ENCODE measurements around the gene PTBP2.

- TF ChIP-seq, protein P1, sequence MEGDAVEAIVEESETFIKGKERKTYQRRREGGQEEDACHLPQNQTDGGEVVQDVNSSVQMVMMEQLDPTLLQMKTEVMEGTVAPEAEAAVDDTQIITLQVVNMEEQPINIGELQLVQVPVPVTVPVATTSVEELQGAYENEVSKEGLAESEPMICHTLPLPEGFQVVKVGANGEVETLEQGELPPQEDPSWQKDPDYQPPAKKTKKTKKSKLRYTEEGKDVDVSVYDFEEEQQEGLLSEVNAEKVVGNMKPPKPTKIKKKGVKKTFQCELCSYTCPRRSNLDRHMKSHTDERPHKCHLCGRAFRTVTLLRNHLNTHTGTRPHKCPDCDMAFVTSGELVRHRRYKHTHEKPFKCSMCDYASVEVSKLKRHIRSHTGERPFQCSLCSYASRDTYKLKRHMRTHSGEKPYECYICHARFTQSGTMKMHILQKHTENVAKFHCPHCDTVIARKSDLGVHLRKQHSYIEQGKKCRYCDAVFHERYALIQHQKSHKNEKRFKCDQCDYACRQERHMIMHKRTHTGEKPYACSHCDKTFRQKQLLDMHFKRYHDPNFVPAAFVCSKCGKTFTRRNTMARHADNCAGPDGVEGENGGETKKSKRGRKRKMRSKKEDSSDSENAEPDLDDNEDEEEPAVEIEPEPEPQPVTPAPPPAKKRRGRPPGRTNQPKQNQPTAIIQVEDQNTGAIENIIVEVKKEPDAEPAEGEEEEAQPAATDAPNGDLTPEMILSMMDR (IDR thresholded peaks at IDR 0.05; ENCODE audit: control extremely low read depth in 1 of 3, insufficient read depth in 1 of 3, low read depth in 1 of 3, low read length in 3 of 3) = no peak
- no peak for TF ChIP-seq HDAC2 (IDR thresholded peaks at IDR 0.05; ENCODE audit: borderline replicate concordance in 1 of 2, low read depth in 2 of 2, low read length in 2 of 2)
- TF ChIP-seq SP2 (IDR thresholded peaks at IDR 0.05; ENCODE audit: low read length) = no peak
- TF ChIP-seq POLR2A (IDR thresholded peaks at IDR 0.05; ENCODE audit: control extremely low read depth in 1 of 2, low read depth in 2 of 2, low read length in 2 of 2) = no peak
- TF ChIP-seq, protein P2, sequence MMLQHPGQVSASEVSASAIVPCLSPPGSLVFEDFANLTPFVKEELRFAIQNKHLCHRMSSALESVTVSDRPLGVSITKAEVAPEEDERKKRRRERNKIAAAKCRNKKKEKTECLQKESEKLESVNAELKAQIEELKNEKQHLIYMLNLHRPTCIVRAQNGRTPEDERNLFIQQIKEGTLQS (IDR thresholded peaks at IDR 0.05; ENCODE audit: insufficient read depth, low read depth, low read length) = no peak
- TF ChIP-seq MAFK (IDR thresholded peaks at IDR 0.05; ENCODE audit: low read depth, low read length) = no peak
- TF ChIP-seq RAD21 (IDR thresholded peaks at IDR 0.05 in 1 of 2, conservative IDR thresholded peaks at IDR 0.05 in 1 of 2; ENCODE audit: low read depth in 2 of 2, low read length in 2 of 2) = no peak
- TF ChIP-seq ZNF274 (IDR thresholded peaks at IDR 0.05; ENCODE audit: borderline replicate concordance, extremely low read depth, low read length) = no peak
- no peak for TF ChIP-seq POLR2AphosphoS5 (IDR thresholded peaks at IDR 0.05; ENCODE audit: low read depth, low read length)
These were observed 140.3 kb downstream of the PTBP2 start for GRCh38 chr1:96861836-96862235.

Measured in H1 (cell line).